SU-DHL-6 (cell line): ENCODE measurements around the gene HAUS5.

ENCODE experiments used
- H2AFZ ChIP-seq: fragments of 200-600 bp; sonication (generic); 2 replicates; pipeline ENCODE4 v1.6.1; 2014; ENCODE audit warnings: low read depth, mild to moderate bottlenecking, moderate library complexity, mixed read lengths, antibody characterized with exemption, low read length; ENCODE audit not compliant: severe bottlenecking
- H3F3A ChIP-seq: fragments of 200-600 bp; shearing (Covaris generic); 2 replicates; pipeline ENCODE4 v1.6.0; 2016; ENCODE audit warnings: antibody characterized with exemption, mild to moderate bottlenecking; ENCODE audit not compliant: insufficient read depth
- H3K27ac ChIP-seq: fragments of 200-600 bp; sonication (generic); 2 replicates; pipeline ENCODE4 v1.5.1; 2016; ENCODE audit warnings: low read depth, mild to moderate bottlenecking, low read length, moderate library complexity, mixed read lengths
- H3K27me3 ChIP-seq: fragments of 200-600 bp; sonication (generic), shearing (Covaris generic); 2 replicates; pipeline ENCODE4 v1.6.0; 2014; ENCODE audit warnings: mild to moderate bottlenecking, low read length
- H3K36me3 ChIP-seq: fragments of 200-600 bp; sonication (generic); 2 replicates; pipeline ENCODE4 v1.6.1; 2014; ENCODE audit warnings: mild to moderate bottlenecking, low read length, mixed read lengths
- H3K4me2 ChIP-seq: fragments of 300-600, 200-600 bp; shearing (Covaris generic), sonication (generic); 2 replicates; pipeline ENCODE4 v1.6.0; 2014; ENCODE audit warnings: low read length, low read depth, mild to moderate bottlenecking; ENCODE audit not compliant: poor library complexity, severe bottlenecking
- H3K4me3 ChIP-seq: fragments of 200-600 bp; sonication (generic); 2 replicates; pipeline ENCODE4 v1.5.1; 2014; ENCODE audit warnings: antibody characterized with exemption, low read length, mild to moderate bottlenecking, mixed read lengths; ENCODE audit not compliant: insufficient read depth, poor library complexity, severe bottlenecking
- H3K79me2 ChIP-seq: fragments of 200-600 bp; sonication (generic); 2 replicates; pipeline ENCODE4 v1.6.1; 2014; ENCODE audit warnings: mild to moderate bottlenecking, low read length, moderate library complexity; ENCODE audit not compliant: insufficient read depth
- H3K9ac ChIP-seq: fragments of 200-600 bp; sonication (generic); 2 replicates; pipeline ENCODE4 v1.7.0; 2014; ENCODE audit warnings: mild to moderate bottlenecking, low read length
- H3K9me2 ChIP-seq: fragments of 200-600 bp; sonication (generic); replicated peaks from 2 replicates; pipeline ENCODE4 v1.6.1; 2014; ENCODE audit warnings: low read length; ENCODE audit not compliant: insufficient read depth
- H3K9me3 ChIP-seq: fragments of 200-600 bp; sonication (generic); 2 replicates; pipeline ENCODE4 v1.6.1; 2014; ENCODE audit warnings: low read length, mixed read lengths; ENCODE audit not compliant: insufficient read depth
- H4K20me1 ChIP-seq: fragments of 200-600 bp; sonication (generic); 2 replicates; pipeline ENCODE4 v1.6.1; 2014; ENCODE audit warnings: low read depth, mild to moderate bottlenecking, antibody characterized with exemption, low read length, moderate library complexity, mixed read lengths
- EZH2phosphoT487 ChIP-seq: fragments of 200-600 bp; sonication (generic), shearing (Covaris generic); conservative IDR thresholded peaks from 2 replicates; pipeline ENCODE4 v1.6.1; 2018; ENCODE audit warnings: mild to moderate bottlenecking, antibody characterized with exemption, low read length, moderate library complexity, mixed read lengths
- TF ChIP-seq, protein P1 (sequence below): fragments of 200-600 bp; sonication (generic); IDR thresholded peaks from one replicate; pipeline ENCODE4 v1.5.1; 2017; ENCODE audit warnings: antibody characterized with exemption, mild to moderate bottlenecking, low read length, moderate library complexity; ENCODE audit not compliant: insufficient read depth, poor library complexity, severe bottlenecking

Gene HAUS5

DNA sequence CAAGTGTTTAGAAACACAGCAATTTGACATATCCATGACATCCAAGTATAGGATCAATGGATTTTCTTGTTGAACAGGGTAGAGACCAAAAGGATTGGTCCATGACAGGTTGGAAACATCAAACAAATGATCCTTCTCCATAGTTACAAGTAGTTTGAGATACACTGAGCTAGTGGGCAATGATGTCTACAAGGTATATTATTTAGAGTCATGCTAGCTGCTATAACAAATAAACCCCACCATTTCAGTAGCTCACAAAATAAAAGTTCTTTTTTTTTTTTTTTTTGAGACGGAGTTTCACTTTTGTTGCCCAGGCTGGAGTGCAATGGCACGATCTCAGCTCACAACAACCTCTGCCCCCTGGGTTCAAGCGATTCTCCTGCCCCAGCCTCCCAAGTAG, 4.9 kb upstream of the HAUS5 start:
- Histone ChIP-seq H3K27ac (no peak overlapping the region), H3K79me2 (no peaks in the 10 kb centered on the region), H3K4me2 (no peak overlapping the region), H3K4me3 (no peak overlapping the region), H4K20me1 (no peaks in the 10 kb centered on the region), H2AFZ (no peak overlapping the region), H3F3A (no peaks in the 10 kb centered on the region), H3K27me3 (no peaks in the 10 kb centered on the region), H3K9me2 (no peaks in the 10 kb centered on the region), H3K36me3 (no peaks in the 10 kb centered on the region), H3K9me3 (no peaks in the 10 kb centered on the region), H3K9ac (no peak overlapping the region)
- TF ChIP-seq, protein P1, sequence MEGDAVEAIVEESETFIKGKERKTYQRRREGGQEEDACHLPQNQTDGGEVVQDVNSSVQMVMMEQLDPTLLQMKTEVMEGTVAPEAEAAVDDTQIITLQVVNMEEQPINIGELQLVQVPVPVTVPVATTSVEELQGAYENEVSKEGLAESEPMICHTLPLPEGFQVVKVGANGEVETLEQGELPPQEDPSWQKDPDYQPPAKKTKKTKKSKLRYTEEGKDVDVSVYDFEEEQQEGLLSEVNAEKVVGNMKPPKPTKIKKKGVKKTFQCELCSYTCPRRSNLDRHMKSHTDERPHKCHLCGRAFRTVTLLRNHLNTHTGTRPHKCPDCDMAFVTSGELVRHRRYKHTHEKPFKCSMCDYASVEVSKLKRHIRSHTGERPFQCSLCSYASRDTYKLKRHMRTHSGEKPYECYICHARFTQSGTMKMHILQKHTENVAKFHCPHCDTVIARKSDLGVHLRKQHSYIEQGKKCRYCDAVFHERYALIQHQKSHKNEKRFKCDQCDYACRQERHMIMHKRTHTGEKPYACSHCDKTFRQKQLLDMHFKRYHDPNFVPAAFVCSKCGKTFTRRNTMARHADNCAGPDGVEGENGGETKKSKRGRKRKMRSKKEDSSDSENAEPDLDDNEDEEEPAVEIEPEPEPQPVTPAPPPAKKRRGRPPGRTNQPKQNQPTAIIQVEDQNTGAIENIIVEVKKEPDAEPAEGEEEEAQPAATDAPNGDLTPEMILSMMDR: no peak
- no peak for TF ChIP-seq EZH2phosphoT487

- Histone ChIP-seq H3K79me2 (peaks cover 5% of the 10 kb centered on the region; the same call in 1 of the 2 replicates), H3F3A (no peaks in the 10 kb centered on the region), H3K9ac (no peak overlapping the region), H3K9me3 (no peaks in the 10 kb centered on the region), H3K4me2 (no peak overlapping the region), H4K20me1 (no peaks in the 10 kb centered on the region), H2AFZ (no peak overlapping the region), H3K27ac (no peak overlapping the region), H3K36me3 (no peaks in the 10 kb centered on the region), H3K4me3 (no peak overlapping the region), H3K9me2 (no peaks in the 10 kb centered on the region), H3K27me3 (no peaks in the 10 kb centered on the region)
- TF ChIP-seq EZH2phosphoT487: no peak
- TF ChIP-seq, protein P1: no peak
Observed at GRCh38 chr19:35608251-35608650, 4.3 kb upstream of the HAUS5 start.

- H3K9me2 ChIP-seq: no peaks in the 10 kb centered on the region
- H3K4me2 ChIP-seq: no peak overlapping the region
- H3K9ac ChIP-seq: no peak overlapping the region
- H3K9me3 ChIP-seq: no peaks in the 10 kb centered on the region
- no peaks in the 10 kb centered on the region for H3F3A ChIP-seq
- no peak overlapping the region for H2AFZ ChIP-seq
- TF ChIP-seq, protein P1: no peak
- no peak for TF ChIP-seq EZH2phosphoT487
- no peaks in the 10 kb centered on the region for H3K36me3 ChIP-seq
- no peaks in the 10 kb centered on the region for H3K27me3 ChIP-seq
- no peak overlapping the region for H3K4me3 ChIP-seq
- H3K79me2 ChIP-seq: peaks cover 8% of the 10 kb centered on the region; the same call in 1 of the 2 replicates
- H4K20me1 ChIP-seq: no peaks in the 10 kb centered on the region
- no peak overlapping the region for H3K27ac ChIP-seq
Observed at GRCh38 chr19:35609851-35610353, 2.6 kb upstream of the HAUS5 start.
